Effector CD4-positive, alpha-beta T cell (primary cell): ENCODE data around the gene DYNLRB1.
"Not testable (repeated sequence)": the region's sequence is repeated elsewhere in the genome, so short reads cannot be mapped to it uniquely, and the experiment has no call there.

Experiments used
- DNase-seq: peaks from one replicate; pipeline ENCODE4 v3.0.0-alpha.2; 2020

Gene DYNLRB1

GRCh38 chr20:34512266-34512954 lies 3.8 kb upstream of the DYNLRB1 start:
- DNase-seq = no peak

GRCh38 chr20:34512955-34513419 lies 3.2 kb upstream of the DYNLRB1 start:
- DNase-seq = no peak

- DNase-seq = not testable (repeated sequence)
These were observed 2.2 kb upstream of the DYNLRB1 start for GRCh38 chr20:34514034-34514433.

DNA sequence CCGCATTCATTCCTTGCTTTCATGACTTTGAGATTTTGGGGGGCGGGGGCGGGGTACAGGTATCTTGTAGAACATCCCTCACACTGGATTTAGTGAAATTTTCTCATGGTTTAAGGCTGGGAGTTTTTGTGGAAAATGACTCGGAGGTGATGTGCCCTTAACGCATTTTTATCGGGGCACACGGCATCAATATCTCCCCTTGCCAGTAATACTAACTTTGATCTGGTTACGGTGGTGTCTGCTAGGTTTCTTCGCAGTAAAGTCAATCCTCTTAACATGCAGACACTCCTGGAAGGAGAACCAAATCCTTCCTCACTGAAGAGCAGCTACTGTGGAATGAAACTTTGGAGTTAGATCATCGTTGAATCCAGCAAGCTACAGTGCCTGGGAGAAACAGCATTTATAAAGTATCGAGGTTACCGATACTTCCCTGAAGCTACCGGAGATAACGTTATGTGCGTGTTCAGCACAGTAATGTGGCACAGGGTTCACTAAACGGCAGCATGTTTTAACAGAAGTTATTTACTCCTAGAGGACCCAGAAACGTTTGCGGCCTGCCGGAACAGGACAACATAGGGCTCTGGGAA lies 1.2 kb upstream of the DYNLRB1 start:
- DNase-seq = no peak

GRCh38 chr20:34515484-34516246 lies 557 bp upstream of the DYNLRB1 start:
- peak; percentile 65 for DNase-seq

GRCh38 chr20:34517114-34517505 lies 888 bp downstream of the DYNLRB1 start:
- no peak for DNase-seq

GRCh38 chr20:34518863-34519262 lies 2.6 kb downstream of the DYNLRB1 start:
- not testable (repeated sequence) for DNase-seq

DNA sequence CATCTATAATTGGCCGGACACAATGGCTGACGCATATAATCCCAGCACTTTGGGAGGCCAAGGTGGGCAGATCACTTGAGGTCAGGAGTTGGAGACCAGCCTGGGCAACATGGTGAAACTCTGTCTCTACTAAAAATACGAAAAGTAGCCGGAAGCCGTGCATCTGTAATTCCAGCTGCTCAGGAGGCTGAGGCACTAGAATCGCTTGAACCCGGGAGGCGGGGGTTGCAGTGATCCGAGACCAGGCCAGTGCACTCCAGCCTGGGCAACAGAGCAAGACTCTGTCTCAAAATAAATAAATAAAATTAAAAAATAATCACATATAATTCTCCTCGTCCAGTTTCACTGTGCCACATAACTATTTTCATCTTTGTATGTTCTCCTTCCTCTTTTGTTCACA lies 3.6 kb downstream of the DYNLRB1 start:
- DNase-seq = not testable (repeated sequence)

GRCh38 chr20:34522969-34523871 lies 7.0 kb downstream of the DYNLRB1 start:
- DNase-seq = peak; percentile 18

DNA sequence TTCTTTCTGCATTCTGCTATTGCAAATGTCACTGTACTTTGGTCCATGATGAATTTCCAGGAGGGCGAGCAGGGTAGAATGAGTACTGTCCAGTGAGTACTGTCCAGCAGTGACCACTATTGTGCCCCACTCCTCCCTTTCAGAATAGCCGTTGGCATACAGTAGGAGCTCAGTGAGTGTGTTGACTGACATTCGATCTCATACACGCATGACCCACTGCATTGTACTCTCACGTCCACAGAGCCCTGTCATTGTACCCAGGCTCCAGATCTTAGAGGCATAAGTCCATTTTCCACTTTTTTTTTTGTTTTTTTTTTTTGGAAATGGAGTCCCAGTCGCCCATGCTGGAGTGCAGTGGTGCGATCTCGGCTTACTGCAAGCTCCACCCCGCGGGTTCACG lies 8.2 kb downstream of the DYNLRB1 start:
- no peak for DNase-seq

GRCh38 chr20:34525342-34525708 lies 9.1 kb downstream of the DYNLRB1 start:
- DNase-seq = no peak

DNA sequence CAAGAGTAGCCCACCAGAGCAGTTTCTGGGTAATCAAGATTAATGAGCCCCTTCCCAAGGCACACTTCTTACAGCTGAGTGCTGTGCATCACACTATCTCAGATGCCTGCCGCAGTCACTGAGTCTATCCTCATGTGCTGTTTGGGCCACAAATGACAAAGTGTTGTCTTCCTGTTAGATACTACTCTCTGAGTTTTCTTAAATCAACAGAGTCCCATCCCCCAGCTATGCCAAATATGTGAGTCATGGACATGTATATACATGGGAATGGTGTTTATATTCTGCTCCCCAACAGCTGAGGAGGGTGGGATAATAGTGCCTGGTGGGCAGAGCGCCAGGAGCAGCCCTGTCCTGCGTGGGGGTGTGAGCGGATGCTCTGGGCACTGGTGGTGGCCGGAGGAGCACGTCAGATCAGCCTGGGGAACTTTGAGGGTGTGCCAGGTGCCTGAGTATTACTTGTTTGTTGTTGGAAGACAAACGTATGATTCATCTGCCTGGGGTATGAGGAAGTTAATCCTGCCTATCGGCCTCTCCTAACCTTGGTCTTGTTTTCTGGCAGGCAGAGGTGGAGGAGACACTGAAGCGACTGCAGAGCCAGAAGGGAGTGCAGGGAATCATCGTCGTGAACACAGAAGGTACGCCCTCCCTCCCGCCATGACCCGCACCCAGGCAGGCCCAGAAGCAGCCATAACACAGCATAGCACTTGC lies 9.6 kb downstream of the DYNLRB1 start:
- DNase-seq = no peak

DNA sequence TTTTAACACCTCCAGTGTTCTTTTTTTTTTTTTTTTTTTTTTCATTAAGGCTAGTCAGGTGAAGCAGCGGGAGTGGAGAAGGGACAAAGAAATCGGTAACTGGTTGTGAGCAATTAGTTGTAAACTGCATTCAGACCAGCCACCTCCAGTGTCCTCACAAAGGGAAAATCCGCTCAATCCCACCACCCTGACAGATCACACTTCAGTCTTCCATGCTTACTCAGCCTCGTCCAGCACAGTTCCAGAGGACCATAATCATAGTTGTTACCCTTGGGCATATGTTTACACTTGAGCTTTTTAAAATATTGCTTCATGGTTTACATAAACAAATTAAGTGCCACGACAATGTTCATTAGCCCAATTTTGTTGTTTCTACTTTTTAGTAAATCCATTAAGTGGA lies 10.2 kb downstream of the DYNLRB1 start:
- no peak for DNase-seq

- no peak for DNase-seq
These were observed 10.8 kb downstream of the DYNLRB1 start for GRCh38 chr20:34527016-34527415.

- no peak for DNase-seq
These were observed 12.7 kb downstream of the DYNLRB1 start for GRCh38 chr20:34528921-34529297.

DNA sequence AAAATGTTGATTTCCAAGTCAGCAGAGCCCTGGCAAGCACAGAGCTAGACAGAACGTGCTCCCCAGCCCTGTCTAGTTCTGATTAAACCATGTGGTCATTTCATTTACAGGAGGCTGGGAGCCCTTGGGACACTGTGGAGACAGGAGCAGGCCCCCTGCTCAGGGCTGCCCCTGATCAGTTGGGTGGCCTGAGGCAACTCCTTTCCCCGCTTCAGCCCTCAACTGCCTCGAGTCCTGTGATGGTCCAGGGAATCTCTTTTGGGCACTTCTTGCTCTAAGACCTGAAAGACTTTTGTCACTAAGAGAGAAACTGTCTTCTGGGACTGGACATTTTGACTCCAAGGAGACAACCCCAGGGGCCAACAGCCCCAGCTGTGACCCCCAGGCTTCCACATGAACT lies 13.5 kb downstream of the DYNLRB1 start:
- DNase-seq = no peak

DNA sequence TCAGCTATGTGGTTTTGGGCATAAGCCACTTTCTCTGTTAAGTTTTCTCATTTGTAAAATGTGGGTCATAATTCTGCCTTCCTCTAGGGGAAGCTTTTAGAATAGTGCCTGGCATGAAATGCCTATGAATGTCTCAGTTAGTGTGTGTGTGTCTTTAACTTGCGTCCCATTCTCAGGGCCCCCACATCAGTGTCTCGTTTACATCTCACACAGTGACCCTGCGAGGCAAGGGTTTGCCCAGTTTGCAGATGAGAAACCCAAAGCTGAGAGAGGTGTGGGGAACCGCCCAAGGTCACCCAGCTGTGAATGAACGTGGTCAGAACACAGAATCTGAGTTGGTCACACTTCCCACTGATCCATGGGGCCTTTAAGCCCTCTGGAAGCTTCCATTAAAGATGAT lies 14.1 kb downstream of the DYNLRB1 start:
- no peak for DNase-seq

GRCh38 chr20:34531608-34532265 lies 15.5 kb downstream of the DYNLRB1 start:
- no peak for DNase-seq

- DNase-seq = no peak
These were observed 16.1 kb downstream of the DYNLRB1 start for GRCh38 chr20:34532320-34532719.

GRCh38 chr20:34532756-34533155 lies 16.5 kb downstream of the DYNLRB1 start:
- DNase-seq = no peak

GRCh38 chr20:34534391-34535165 lies 18.4 kb downstream of the DYNLRB1 start:
- no peak for DNase-seq
